GM18499 (cell line): ENCODE data around the gene TMLHE.
"Not testable (repeated sequence)": the region's sequence is repeated elsewhere in the genome, so short reads cannot be mapped to it uniquely, and the experiment has no call there.

ENCODE experiments used
- ATAC-seq: cut with Tn5 transposase; IDR thresholded peaks from one replicate; pipeline ENCODE4 v1.9.1; 2021; ENCODE audit warnings: moderate number of reproducible peaks; ENCODE audit not compliant: insufficient read depth, unreplicated experiment

TMLHE gene

GRCh38 chrX:155505296-155505695, 107.5 kb downstream of the TMLHE start:
- no peak for ATAC-seq

DNA sequence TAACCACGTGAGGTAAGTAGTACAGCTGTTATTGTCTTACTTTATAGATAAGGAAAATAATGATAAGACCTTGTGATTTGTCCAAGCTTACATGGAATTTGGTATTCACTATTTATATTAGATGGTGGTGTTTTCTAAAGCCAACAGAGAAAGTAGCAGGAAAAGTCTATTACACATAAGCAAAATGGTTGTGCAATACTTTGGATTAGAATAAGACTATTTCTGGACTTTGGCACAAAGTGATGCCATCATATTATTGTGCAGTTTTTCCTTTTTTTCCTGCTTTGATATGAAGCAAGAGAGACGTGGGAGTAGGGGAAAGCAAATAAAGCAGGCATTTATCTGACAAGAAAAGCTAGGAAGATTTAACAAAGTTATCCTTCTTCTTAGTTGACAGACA, 117.6 kb downstream of the TMLHE start:
- ATAC-seq = not testable (repeated sequence)

DNA sequence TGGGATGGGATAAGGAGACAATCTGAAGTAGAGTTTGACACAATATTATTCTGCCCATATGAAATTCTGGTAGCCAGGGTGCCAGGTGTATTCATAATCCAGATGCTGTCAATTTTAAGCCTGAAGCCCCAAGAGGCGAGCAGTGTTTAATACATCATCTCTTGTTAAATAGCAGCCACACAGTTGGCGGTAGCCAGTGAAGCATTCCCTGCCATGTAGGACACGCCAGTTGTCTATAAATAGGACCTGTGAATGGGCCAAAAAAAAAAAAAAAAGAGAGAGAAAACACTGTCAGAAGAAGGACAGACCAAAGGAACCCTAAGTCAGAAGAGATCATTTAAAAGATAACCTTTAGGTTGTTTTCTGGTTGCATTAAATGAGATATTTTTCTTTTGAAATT, 121.3 kb downstream of the TMLHE start:
- not testable (repeated sequence) for ATAC-seq

- not testable (repeated sequence) for ATAC-seq
Measured at GRCh38 chrX:155477136-155477535, 135.6 kb downstream of the TMLHE start.

DNA sequence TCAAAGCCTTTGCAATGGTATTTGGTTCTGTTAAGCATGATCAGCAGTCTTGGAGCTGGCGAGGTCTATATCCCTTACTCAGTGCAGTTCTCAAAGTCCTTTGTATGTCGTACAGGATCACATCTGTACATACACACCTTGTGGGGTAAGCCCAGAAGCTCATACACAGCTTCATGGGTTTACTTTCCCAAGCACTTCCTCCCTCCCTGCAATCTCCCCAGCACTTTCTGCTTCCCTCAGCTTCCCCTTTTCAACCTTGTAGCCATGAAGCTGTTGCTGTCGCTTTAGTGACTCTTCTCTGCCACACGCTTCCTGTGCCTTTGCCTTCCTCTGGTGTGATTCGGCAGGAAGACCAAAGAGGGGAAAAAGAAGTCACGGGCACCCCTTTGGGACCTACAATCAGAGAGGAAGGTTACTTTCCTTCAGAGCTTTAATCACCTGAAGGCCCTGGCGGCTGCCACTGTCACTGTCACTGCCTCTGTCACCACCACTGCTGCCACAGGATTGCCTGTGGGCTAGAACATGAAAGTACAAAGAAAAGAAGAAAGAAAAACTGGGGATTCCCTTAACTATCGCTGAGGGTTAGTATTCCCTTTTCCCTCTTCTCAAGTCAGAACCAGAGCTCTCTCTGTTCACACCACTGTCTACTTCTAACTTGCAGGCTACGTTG, 146.3 kb downstream of the TMLHE start:
- not testable (repeated sequence) for ATAC-seq

- ATAC-seq = not testable (repeated sequence)
Measured at GRCh38 chrX:155460501-155460900, 152.3 kb downstream of the TMLHE start.

DNA sequence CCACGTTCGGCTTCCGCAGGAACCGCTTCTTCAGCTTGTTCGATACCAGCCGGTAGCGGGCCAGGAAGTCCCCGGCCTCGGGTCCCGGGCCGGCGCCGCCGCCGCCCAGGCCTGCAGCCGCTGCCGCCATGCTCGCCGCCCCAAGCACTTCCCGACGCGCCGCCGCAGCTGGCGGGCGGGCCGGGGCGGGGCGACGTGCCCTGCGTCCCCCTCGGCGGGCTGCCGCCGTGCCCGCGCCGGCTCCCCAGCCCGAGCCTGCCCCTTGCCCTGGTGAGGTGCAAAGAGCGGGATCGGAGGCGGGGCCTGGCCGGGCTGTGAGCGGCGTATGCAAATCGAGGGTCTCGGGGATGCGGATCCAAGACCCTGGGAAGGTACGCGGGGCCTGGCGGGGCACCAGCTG, 154.3 kb downstream of the TMLHE start, which contains the start of gene F8A3:
Gene F8A3, minus strand, starts transcription at position 150 of the 400 bp plus-strand sequence. Its CDS starts 20 bp downstream, at position 130.
- ATAC-seq = not testable (repeated sequence)

- ATAC-seq = not testable (repeated sequence)
Measured at GRCh38 chrX:155457761-155458447, 154.8 kb downstream of the TMLHE start.

GRCh38 chrX:155441097-155441496, 171.7 kb downstream of the TMLHE start:
- ATAC-seq = no peak
